ENCODE measurements around the gene CPEB1.
"Not testable (repeated sequence)": the region's sequence is repeated elsewhere in the genome, so short reads cannot be mapped to it uniquely, and the experiment has no call there.

CPEB1 gene

GRCh38 chr15:82502700-82503339 lies 144.3 kb downstream of the CPEB1 start:
- H3K27ac ChIP-seq = not testable (repeated sequence)

DNA sequence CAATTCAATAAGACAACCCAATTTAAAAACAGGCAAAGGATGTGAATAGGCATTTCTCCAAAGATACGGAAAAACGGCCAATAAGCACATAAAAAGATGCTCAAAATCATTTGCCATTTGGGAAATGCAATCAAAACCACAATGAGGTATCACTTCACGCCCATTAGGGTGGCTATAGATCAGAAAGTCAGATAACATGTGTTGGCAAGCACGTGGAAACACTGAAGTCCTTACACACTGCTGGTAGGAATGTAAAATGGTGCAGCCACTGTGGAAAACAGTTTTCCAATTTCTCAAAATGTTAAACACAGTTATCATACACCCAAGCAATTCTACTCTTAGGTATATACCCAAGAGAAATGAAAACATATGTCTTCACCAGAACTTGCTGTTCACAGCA lies 146.4 kb downstream of the CPEB1 start:
- not testable (repeated sequence) for H3K27ac ChIP-seq

- not testable (repeated sequence) for H3K27ac ChIP-seq
Measured at GRCh38 chr15:82497978-82498377, 149.2 kb downstream of the CPEB1 start.

All from C4-2B (cell line).